ENCODE results near the gene GOSR2.

Gene GOSR2

DNA sequence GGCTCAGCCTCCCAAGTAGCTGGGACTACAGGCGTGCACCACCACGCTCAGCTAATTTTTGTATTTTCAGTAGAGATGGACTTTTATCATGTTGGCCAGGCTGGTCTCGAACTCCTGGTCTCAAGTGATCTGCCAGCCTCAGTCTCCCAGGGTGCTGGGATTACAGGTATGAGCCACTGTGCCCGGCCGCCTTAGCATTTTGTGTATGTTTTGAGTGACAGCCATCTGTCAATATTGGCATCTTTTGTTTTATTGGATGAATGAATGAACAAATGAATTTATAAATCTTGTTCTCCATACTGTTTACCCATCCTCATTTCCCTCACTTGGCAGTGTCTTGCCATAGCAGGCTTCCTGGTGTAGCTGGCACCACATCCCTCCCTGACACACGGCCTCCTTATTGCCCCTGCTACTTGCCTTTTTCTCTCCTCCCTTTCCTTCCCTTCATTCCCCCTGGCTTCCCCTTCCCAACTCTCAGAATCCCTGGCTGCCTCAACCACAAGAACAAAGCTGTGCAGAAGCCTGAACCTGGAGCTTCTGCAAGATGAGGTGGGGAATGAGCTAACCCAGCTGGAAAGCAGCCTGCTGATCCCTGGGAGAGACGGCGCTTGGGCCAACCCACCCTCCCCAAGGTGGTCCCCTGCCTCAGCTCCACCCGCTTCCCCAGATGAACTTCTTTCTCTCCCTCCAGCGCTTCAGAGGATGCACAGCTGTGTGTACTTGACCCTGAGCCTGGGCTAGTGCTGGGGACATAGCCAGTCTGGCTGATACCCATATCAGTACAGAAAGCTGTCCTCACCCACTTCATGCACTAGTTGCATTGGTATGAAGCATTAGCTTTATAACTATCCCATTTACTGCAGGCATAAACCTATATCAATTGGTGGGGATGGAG, 37.3 kb upstream of the GOSR2 start:
- TF ChIP-seq, protein P1, sequence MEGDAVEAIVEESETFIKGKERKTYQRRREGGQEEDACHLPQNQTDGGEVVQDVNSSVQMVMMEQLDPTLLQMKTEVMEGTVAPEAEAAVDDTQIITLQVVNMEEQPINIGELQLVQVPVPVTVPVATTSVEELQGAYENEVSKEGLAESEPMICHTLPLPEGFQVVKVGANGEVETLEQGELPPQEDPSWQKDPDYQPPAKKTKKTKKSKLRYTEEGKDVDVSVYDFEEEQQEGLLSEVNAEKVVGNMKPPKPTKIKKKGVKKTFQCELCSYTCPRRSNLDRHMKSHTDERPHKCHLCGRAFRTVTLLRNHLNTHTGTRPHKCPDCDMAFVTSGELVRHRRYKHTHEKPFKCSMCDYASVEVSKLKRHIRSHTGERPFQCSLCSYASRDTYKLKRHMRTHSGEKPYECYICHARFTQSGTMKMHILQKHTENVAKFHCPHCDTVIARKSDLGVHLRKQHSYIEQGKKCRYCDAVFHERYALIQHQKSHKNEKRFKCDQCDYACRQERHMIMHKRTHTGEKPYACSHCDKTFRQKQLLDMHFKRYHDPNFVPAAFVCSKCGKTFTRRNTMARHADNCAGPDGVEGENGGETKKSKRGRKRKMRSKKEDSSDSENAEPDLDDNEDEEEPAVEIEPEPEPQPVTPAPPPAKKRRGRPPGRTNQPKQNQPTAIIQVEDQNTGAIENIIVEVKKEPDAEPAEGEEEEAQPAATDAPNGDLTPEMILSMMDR (IDR thresholded peaks at IDR 0.05), result no peak
- no peak for TF ChIP-seq ZFX (IDR thresholded peaks at IDR 0.05; ENCODE audit: borderline replicate concordance)
- no peak overlapping the region for H3K27ac ChIP-seq

DNA sequence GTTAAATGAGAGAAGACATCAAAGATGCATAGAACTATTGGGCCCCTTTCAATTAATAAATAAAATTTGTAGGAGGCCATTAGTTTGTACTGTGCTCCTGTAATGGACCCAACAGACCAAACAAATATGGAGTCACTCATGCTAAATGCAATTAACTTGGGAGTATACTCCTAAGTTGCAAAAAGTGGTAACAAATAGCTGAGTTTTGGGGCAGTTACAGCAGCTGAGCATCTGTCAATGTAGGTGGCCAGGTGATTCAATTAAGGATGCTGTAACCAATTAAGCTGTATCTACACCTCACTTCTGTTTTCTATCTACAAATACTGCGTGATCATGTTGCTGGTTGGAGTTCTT, 36.7 kb upstream of the GOSR2 start:
- H3K27ac ChIP-seq, result no peak overlapping the region
- TF ChIP-seq, protein P1 (IDR thresholded peaks at IDR 0.05), result no peak
- no peak for TF ChIP-seq ZFX (IDR thresholded peaks at IDR 0.05; ENCODE audit: borderline replicate concordance)

DNA sequence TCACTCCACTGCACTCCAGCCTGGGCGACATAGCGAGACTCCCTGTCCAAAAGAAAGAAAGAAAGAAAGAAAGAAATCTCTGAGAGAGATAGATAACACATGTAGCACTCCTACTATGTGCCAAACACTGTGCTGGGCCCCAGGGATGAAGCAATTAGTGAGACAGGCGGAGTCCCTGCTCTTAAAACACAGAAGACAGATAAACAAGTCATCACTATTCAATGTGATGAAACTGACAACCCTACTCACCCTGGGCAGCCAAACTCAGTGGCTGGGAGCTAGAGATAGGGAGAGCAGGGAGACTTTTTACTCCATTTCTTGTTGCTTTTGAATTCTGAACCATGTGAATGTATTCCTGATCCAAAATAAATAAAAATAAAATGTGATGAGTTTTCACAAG, 35.2 kb upstream of the GOSR2 start:
- TF ChIP-seq ZFX (IDR thresholded peaks at IDR 0.05; ENCODE audit: borderline replicate concordance), result no peak
- TF ChIP-seq, protein P1 (IDR thresholded peaks at IDR 0.05), result no peak
- H3K27ac ChIP-seq, result no peak overlapping the region

DNA sequence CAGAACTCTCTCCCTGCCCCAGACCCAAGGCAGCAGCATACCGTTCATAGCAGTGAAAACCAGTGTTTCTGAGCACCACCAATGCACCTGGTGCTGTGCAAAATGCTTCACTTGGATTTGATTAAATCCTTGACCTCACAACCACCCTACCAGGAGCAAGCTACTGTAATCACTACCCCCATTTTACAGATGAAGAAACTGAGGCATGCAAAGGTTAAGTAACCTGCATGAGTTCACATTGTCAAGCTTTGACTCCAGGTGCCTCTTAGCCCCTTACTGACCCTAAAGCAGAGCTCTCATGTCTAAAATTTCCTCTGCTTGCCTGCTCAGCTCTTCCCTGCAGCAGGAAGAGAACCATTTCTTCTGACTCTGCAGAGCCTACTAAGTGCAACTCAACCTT, 34.2 kb upstream of the GOSR2 start:
- no peak overlapping the region for H3K27ac ChIP-seq
- TF ChIP-seq, protein P1 (IDR thresholded peaks at IDR 0.05), result no peak
- no peak for TF ChIP-seq ZFX (IDR thresholded peaks at IDR 0.05; ENCODE audit: borderline replicate concordance)

DNA sequence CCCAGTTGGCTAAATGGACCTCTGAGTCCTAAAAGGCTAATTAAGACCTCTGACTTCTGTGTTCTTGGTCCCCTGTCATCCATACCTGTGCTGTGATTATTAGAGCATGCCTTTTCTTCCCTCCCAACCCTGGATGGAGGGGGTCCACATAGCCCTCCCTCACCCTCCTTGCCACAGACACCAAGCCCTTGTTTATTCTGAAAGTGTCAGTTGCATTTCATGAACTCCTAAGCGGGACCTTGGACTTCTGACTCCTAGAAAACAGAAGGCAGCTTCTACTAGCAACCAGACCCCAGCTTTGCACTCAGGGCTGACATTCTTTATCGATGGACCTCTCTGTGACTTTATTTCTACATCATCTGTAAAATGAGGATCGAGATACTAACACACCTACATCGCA, 33.4 kb upstream of the GOSR2 start:
- TF ChIP-seq, protein P1 (IDR thresholded peaks at IDR 0.05), result no peak
- no peak for TF ChIP-seq ZFX (IDR thresholded peaks at IDR 0.05; ENCODE audit: borderline replicate concordance)
- no peak overlapping the region for H3K27ac ChIP-seq

DNA sequence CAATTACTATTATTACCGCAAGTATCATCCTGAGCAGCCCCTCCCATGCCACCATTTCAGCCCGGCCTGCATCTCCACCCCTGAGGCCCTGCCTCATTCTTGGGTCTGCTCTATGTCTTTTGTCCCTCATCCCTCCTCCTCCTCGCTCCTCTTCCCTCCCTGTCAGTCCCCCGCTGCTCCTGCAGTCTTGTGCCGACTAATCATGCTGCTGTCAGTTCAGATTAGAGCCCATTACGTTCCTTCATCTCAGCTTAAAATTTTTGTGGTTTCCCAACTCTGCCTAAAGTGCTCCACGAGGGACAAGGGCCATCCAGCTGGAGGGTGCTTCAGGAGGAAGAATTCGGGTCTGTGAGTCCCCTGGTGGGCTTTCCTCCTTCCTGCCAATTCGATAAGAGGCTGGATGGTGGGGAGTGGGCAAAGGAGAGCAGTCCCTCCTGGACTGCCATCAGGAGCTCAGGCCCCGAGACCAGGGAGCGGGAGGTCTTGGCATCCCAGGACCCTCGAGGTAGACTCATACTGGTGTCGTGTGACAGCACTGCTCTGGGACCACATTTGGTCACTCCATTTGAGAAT, 32.9 kb upstream of the GOSR2 start:
- TF ChIP-seq ZFX (IDR thresholded peaks at IDR 0.05; ENCODE audit: borderline replicate concordance), result no peak
- TF ChIP-seq, protein P1 (IDR thresholded peaks at IDR 0.05), result no peak
- H3K27ac ChIP-seq, result no peak overlapping the region

DNA sequence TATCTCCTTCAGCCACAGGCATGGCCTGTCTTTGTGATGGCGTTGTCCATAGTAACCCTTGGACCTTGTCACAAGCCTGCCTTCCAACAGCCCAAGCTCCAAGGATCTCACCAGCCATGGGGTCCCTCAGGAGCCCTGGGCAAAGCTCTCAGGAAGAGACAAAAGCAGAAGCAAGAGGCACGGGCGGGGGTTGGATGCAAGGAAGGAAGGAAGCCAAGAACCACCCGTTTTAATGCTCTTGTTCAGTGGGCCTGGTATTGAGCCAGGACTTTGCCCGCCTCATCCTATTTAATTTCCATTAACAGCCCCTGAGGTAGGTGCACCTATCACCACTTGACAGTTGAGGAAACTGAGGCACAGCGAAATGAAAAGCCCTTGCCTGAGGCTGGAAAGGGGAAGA, 32.3 kb upstream of the GOSR2 start:
- TF ChIP-seq, protein P1 (IDR thresholded peaks at IDR 0.05), result no peak
- TF ChIP-seq ZFX (IDR thresholded peaks at IDR 0.05; ENCODE audit: borderline replicate concordance), result no peak
- no peak overlapping the region for H3K27ac ChIP-seq

Measured in 22Rv1 (cell line).